GM23338 (cell line): ENCODE data around the gene SLC25A44. TPM values are rescaled to one million over a fixed set of nuclear protein-coding genes. Genes with fewer than 3 reads are reported as not detected.

Source experiments
- ATAC-seq: fragments of 200-7000 bp; cut with Tn5 transposase; 3 replicates; pipeline ENCODE4 v1.9.1; 2020
- DNase-seq: peaks from one replicate; pipeline ENCODE4 v3.0.0-alpha.2; 2015; ENCODE audit warnings: low spot score
- H2AFZ ChIP-seq: fragments of 200-600 bp; sonication (generic); 2 replicates; pipeline ENCODE4 v1.8.0; 2016; ENCODE audit warnings: antibody characterized with exemption, mild to moderate bottlenecking, moderate library complexity
- H3F3A ChIP-seq: fragments of 200-600 bp; sonication (generic); replicated peaks from 2 replicates; pipeline ENCODE4 v1.8.0; 2017; ENCODE audit warnings: antibody characterized with exemption, mixed run types, low read depth
- H3K27ac ChIP-seq: fragments of 200-600 bp; sonication (generic); 2 replicates; pipeline ENCODE4 v1.6.1; 2016; ENCODE audit warnings: low read depth
- H3K27me3 ChIP-seq: fragments of 200-600 bp; sonication (generic); 2 replicates; pipeline ENCODE4 v1.8.0; 2016; ENCODE audit warnings: mild to moderate bottlenecking, mixed run types, moderate library complexity; ENCODE audit not compliant: insufficient read depth
- H3K36me3 ChIP-seq: fragments of 200-600 bp; sonication (generic); 2 replicates; pipeline ENCODE4 v1.8.0; 2016; ENCODE audit warnings: mild to moderate bottlenecking; ENCODE audit not compliant: insufficient read depth
- H3K4me1 ChIP-seq: fragments of 200-600 bp; sonication (generic); 2 replicates; pipeline ENCODE4 v1.8.0; 2016; ENCODE audit warnings: mild to moderate bottlenecking, moderate library complexity; ENCODE audit not compliant: insufficient read depth
- H3K4me2 ChIP-seq: fragments of 200-600 bp; sonication (generic); 2 replicates; pipeline ENCODE4 v1.7.1; 2017; ENCODE audit warnings: mixed run types
- H3K4me3 ChIP-seq: fragments of 200-600 bp; sonication (generic); 2 replicates; pipeline ENCODE4 v1.6.1; 2016; ENCODE audit warnings: mixed run types
- H3K79me2 ChIP-seq: fragments of 200-600 bp; sonication (generic); replicated peaks from 2 replicates; pipeline ENCODE4 v1.8.0; 2017; ENCODE audit warnings: mild to moderate bottlenecking; ENCODE audit not compliant: insufficient read depth
- H3K9me2 ChIP-seq: fragments of 200-600 bp; sonication (generic); 2 replicates; pipeline ENCODE4 v1.8.0; 2017; ENCODE audit not compliant: insufficient read depth
- H4K20me1 ChIP-seq: fragments of 200-600 bp; sonication (generic); replicated peaks from 2 replicates; pipeline ENCODE4 v1.8.0; 2017; ENCODE audit warnings: mild to moderate bottlenecking; ENCODE audit not compliant: insufficient read depth
- H3K27ac Mint-ChIP-seq: 2 replicates; pipeline ENCODE4 v1.8.0; 2020; ENCODE audit warnings: inconsistent platforms, mild to moderate bottlenecking, moderate library complexity, mixed read lengths
- H3K27me3 Mint-ChIP-seq: 3 replicates; pipeline ENCODE4 v1.8.0; 2022; ENCODE audit warnings: low read depth, mild to moderate bottlenecking, moderate library complexity, mixed read lengths, inconsistent platforms; ENCODE audit not compliant: insufficient read depth, poor library complexity
- H3K36me3 Mint-ChIP-seq: 3 replicates; pipeline ENCODE4 v1.8.0; 2021; ENCODE audit warnings: low read depth, mild to moderate bottlenecking, inconsistent platforms, moderate library complexity, mixed read lengths
- H3K4me1 Mint-ChIP-seq: 3 replicates; pipeline ENCODE4 v1.8.0; 2020; ENCODE audit warnings: mild to moderate bottlenecking, inconsistent platforms, mixed read lengths
- H3K4me3 Mint-ChIP-seq: 3 replicates; pipeline ENCODE4 v1.8.0; 2021; ENCODE audit warnings: moderate library complexity, mild to moderate bottlenecking, inconsistent platforms, mixed read lengths
- H3K9me3 Mint-ChIP-seq: 3 replicates; pipeline ENCODE4 v1.8.0; 2020; ENCODE audit warnings: moderate library complexity, mild to moderate bottlenecking, inconsistent platforms, mixed read lengths
- CTCF ChIP-seq, 2 experiments: fragments of 200-600 bp in 1 of 2; sonication (generic) in 1 of 2; conservative IDR thresholded peaks; 2 replicates each; pipeline versions ENCODE4 v1.5.1 to v1.6.1; 2016 to 2017; ENCODE audit warnings: antibody characterized with exemption in 2 of 2, low read depth in 2 of 2, mild to moderate bottlenecking in 2 of 2, moderate library complexity in 1 of 2
- ETS1 ChIP-seq: IDR thresholded peaks from 2 replicates; pipeline ENCODE4 v1.6.1; 2016; ENCODE audit warnings: antibody characterized with exemption
- REST ChIP-seq: IDR thresholded peaks from one replicate; pipeline ENCODE4 v1.6.1; 2018; ENCODE audit warnings: antibody characterized with exemption; ENCODE audit not compliant: unreplicated experiment
- STAT1 ChIP-seq: IDR thresholded peaks from one replicate; pipeline ENCODE4 v1.6.1; 2016; ENCODE audit warnings: antibody characterized with exemption; ENCODE audit not compliant: unreplicated experiment
- ZNF114 ChIP-seq: fragments of 250-450 bp; sonication (Bioruptor Pico); IDR thresholded peaks from 2 replicates; pipeline ENCODE4 v1.5.0; 2020; ENCODE audit warnings: mild to moderate bottlenecking, moderate library complexity
- ZNF331 ChIP-seq: fragments of 250-450 bp; sonication (Bioruptor Pico); IDR thresholded peaks from 2 replicates; pipeline ENCODE4 v1.5.0; 2020; ENCODE audit warnings: low read depth, mild to moderate bottlenecking, moderate library complexity
- ZNF462 ChIP-seq: fragments of 250-450 bp; sonication (Bioruptor Pico); IDR thresholded peaks from 2 replicates; pipeline ENCODE4 v1.5.0; 2020; ENCODE audit warnings: mild to moderate bottlenecking, moderate library complexity
- polyA plus RNA-seq: library from polyadenylated mRNA; unstranded; fragments of >200 nt; fragmentation: Nextera tagmentation; extraction: Ambion mirVana; gene quantifications from 2 replicates; pipeline ENCODE4 v1.2.1, GENCODE V29; 2016
- total RNA-seq: library from RNA; depleted of rRNA; stranded (reverse); fragments of >200 nt; shearing (Covaris generic); gene quantifications from 2 replicates; pipeline ENCODE4 v1.2.3, GENCODE V29; 2014

Gene SLC25A44
- total and polyA plus RNA-seq, 2 experiments from 2014 or later, result 7.0 to 25.1 TPM

GRCh38 chr1:156177919-156178654 is 15.8 kb upstream of the SLC25A44 start:
- Mint-ChIP-seq H3K27ac (no peak overlapping the region), H3K9me3 (no peaks in the 10 kb centered on the region)
- TF ChIP-seq CTCF (conservative IDR thresholded peaks at IDR 0.05; ENCODE audit: low read depth in 2 of 2) (no peak), REST (no peak), ETS1 (no peak), STAT1 (no peak), ZNF331 (CRISPR knock-in tag) (no peak), ZNF462 (CRISPR knock-in tag) (no peak), ZNF114 (no peak)

More at GRCh38 chr1:156177919-156178654, 15.8 kb upstream of the SLC25A44 start:
- no peak for ATAC-seq
- DNase-seq, result no peak
- Mint-ChIP-seq H3K4me3 (no peak overlapping the region), H3K27me3 (peaks cover 11% of the 10 kb centered on the region), H3K4me1 (peaks cover 34% of the 10 kb centered on the region), H3K36me3 (peaks cover 2% of the 10 kb centered on the region; the same call in 1 of the 3 replicates)
- peak overlapping the region; percentile 61; the same call in 1 of the 2 replicates for H3K4me2 ChIP-seq
- no peaks in the 10 kb centered on the region for H3K27me3 ChIP-seq
- H3K9me2 ChIP-seq, result no peaks in the 10 kb centered on the region
- no peaks in the 10 kb centered on the region for H4K20me1 ChIP-seq
- H3F3A ChIP-seq, result peaks cover 14% of the 10 kb centered on the region
- H3K27ac ChIP-seq, result peak overlapping the region; percentile 100; the same call in 1 of the 2 replicates
- no peaks in the 10 kb centered on the region for H3K79me2 ChIP-seq
- no peak overlapping the region for H3K4me3 ChIP-seq
- no peaks in the 10 kb centered on the region for H3K36me3 ChIP-seq
- peaks cover 33% of the 10 kb centered on the region for H3K4me1 ChIP-seq
- H2AFZ ChIP-seq, result 0 out of 2 replicates have a peak overlapping the region, but pooled peaks have one; percentile 56
